HG02973 (cell line): ENCODE data around the gene TNFAIP3.
A peak's percentile ranks its signal among the peaks of the same experiment; 100 is the strongest.

ENCODE experiments used
- ATAC-seq: cut with Tn5 transposase; IDR thresholded peaks from one replicate; pipeline ENCODE4 v1.9.1; 2021; ENCODE audit warnings: moderate library complexity; ENCODE audit not compliant: unreplicated experiment

Gene TNFAIP3

DNA sequence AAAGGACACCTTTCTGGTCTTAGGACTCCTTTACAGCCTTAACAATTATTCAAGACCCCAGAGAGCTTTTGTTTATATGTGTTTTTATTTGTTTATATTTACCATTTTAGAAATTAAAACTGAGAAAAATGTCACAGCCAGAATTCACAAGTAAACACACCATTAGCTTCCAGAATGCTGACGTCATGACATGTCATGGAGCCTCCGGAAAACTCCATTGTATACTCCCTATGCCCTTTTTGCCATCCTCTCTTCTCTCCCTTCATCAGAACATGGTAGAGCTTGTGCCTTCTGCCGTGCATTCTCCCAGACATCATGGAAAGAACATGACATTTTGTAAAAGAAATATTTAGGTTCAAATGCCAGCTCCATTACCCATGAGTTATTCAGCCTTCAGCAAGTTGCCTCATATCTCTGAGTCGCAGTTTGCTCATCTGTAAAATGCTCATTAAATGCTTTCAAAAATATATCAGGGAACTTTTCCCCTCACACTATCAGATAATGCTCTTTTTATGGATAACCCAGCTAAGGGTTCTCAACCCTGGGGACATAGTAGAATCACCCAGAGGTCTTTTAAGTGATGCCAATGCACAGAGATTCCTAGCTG lies 27.8 kb downstream of the TNFAIP3 start:
- ATAC-seq: no peak

DNA sequence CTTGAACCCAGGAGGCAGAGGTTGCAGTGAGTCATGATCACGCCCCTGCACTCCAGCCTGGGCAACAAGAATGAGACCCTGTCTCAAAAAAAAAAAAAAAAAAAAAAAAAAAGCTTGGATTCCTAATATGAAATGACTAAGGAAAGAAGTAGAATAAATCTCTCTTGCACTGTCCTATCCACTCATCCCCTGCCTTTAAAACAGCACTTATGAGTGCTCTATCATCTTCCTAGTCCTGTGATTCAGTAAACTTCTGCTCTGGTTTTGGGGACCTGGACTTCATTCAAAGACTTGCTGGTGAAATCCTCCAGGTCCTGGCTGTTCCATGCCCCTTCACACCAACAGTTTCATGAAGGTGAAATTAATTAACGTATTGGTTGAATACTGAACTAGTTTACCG lies 29.6 kb downstream of the TNFAIP3 start:
- no peak for ATAC-seq

DNA sequence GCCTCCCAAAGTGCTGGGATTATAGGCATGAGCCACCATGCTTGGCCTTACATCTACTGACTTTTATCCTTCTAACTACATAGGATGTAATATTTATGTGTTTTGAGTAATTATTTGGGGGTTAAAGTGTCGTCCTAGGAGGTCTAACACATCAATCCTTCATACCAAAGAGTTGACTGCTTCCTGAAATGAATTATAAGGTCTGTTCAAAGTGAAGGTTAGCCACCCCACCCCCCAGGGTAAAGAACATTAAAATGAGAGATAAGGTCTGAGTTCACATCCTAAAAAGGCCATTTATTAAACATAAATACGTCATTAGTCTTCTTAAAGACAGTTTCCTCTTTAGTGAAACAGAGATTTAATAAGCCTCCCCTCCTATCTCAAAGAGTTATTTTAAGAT lies 33.8 kb downstream of the TNFAIP3 start:
- no peak for ATAC-seq

DNA sequence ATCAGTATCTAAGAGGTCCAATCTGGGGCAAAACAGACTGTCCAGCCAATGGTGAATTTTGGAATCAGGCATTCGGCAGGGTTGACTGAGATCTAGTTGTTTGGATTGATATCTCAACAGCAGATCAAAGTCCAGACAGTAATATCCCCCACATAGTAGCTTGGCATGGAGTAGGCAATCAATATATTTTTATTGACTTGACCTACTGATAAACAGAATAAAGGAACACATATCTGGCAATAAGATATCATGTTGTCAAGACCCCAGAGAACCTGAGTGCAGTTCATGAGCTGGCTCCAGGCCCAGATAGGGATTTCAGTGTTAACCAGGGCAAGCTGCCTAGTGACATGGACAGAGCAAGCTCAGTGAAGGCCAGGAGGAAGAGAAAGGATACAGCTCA lies 34.4 kb downstream of the TNFAIP3 start:
- no peak for ATAC-seq

DNA sequence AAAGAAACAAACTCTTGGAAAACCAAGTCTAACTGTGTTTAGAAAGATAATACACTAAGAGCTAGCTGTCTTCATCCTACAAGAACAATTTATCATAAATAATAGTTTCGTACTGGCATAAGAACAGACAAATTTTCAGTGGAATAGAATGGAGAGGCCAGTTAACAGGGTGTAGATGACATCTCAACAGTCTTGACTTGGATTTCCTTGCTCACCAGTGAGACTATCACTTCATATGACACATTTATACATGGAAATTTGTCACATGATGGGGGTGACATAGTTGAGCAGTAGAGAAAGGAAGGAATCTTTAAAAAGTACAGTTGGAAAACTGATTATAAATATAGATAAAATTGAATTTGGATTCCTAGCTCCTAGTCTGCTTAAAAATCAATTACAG lies 35.6 kb downstream of the TNFAIP3 start:
- ATAC-seq: no peak

DNA sequence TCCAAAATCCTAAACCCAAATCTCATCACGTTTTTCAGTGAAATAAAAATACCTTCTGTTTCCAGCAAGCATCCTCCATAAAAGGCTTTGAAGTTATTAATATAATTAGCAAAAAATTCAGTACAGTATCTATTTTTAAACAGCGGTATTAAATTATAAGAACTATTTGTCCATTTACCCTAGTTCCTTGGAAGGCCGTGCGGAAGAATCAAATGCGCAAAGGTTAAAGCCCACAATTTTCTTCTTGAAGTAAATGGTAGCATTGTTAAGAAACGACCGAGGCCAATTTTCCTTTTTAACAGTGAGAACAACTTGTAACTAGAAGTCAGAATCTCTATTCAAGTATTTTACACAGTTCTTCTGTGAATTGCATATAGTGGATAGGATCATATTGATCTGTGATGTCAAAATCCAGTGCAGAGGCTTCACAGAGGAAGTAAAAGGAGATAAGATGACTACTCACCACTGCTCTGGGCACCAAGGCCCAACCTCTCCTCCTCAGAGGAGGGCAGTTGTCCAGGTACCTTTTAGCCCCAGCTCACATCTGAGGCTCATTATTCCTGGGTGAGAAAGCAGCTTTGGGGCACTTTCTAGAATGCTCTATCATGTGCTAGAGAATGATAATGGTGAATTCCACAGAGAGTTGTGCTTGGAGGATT lies 36.3 kb downstream of the TNFAIP3 start:
- ATAC-seq: no peak

DNA sequence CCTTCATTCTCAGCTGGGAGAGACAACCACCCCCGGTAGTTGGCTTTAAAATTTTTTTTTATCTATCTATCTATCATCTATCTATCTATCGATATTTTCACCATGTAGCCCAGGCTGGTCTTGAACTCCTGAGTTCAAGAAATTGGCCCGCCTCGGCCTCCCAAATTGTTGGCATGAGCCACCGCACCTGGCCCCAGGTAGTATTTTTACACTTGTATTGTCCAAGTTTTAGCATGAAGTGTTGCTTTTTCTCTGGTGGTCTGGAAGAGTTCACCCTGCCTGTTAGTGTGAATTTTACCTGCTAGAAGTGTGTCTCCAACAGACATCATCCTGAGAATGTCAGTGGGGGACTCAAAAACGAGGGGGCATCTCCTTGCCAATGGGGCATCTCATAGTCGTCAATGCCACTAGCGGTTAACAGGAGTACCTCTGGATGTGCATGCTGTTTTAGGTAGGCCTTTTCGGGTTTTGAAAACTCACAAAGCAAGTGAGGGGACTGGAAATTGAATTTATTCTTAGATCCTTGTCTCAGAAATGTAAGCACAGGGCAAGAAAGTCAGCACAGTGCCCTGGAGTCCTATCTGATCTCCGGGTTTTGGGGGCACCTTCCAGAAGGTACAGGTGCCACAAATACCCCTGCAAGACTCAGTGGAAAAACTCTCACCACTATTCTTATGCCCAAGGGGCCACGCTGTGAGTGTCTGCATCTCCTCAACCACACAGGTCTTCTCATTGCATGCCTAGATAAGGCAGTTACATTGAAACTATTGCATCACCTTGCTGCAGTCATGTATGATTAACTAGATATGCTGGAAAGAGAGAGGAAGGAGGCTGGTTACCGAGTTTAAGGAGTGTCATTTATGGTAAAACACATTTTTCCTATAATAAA lies 37.1 kb downstream of the TNFAIP3 start:
- peak; percentile 76 for ATAC-seq

DNA sequence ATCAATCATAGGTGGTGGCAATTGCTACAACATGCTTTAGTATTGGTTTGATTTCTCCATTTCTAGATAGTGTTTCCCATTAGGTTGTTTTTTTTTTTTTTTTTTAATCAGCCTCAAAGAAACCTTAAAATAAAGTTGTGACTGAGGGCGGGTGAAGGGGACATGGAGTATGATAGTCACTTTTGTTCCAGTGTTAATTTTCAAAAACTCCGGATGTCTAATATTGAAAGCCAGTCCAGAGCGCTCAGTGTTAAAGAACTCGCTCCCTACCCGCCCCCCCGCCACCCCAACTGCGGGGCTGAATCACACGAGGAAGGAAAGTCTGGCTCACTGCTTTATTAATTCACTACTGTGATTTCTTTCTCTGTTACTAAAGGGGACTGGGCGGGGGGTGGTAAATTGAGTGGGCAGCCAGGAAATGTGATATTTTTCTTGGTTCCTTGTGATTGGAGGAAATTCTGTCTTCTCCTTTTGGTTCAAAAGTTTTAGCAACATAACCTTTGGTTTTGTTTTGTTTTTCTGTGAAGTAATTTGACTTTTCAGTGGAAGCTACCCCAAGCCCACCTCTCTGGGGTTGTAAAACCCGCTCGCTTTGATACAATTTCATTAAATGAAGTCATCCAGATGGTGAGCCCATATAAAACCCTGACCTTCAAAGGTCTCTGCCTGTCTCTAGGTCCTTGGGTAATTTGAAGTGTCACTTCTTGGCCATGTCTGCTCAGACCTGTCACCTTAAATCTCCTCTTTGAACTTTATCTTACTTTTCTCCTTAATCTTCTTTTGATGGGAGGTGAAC lies 38.0 kb downstream of the TNFAIP3 start:
- ATAC-seq: peak; percentile 40

DNA sequence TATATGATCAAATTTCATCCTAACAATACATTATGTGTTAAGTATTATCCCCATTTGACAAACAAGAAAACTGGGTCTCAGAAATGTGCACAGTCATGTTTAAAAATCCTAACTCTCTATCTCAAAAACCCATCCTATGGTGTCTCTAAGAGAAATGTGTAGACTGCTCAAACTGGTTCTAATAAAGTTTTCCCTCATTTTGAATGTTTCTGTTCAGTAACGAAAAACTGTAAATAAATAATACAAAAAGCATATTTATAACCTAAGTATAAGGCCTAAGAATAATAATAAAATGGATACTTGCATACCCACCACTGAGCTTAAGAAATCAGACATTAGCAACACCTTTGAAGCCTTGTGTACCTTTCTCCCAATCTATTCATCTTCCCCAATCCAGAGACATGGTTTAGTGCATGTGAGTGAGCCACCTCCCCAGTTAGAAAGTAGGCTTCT lies 39.0 kb downstream of the TNFAIP3 start:
- no peak for ATAC-seq

DNA sequence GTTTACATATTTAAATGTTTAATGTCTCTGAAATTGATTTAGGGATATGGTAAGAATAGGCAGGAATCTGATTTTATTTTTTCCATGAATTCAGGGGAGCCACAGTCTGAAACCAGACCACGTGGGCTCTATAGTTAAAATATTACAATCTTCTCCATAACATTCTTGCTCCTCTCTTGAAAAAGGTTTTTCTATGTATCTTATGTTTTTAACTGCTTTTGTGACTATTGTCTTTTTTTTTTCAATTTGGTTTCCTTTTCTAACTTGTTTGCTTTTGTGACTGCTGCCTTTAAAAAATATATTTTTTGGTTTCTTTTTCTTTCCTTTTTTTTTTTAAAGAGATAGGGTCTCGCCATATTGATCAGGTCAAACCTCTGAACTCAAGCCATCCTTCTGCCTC lies 40.1 kb downstream of the TNFAIP3 start:
- no peak for ATAC-seq

DNA sequence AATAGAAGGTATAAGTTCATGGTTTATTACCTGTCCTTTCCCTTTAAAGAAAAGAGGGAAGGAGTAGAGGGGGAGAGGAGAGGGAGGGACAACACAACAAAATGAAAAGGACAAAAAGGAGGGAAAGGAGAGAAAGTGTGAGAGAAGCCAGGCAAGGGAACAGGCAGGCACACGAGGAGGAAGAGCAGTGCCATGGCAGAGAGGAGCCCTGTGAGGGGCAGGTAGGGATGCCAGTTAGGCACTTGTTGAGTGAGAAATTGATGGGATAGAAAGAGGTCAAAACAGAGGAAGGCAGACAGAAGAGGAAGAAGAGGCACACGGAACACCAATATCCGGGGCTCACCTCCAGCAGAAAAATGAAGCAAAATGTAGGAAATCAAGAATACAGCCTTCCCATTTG lies 42.5 kb downstream of the TNFAIP3 start:
- ATAC-seq: no peak

DNA sequence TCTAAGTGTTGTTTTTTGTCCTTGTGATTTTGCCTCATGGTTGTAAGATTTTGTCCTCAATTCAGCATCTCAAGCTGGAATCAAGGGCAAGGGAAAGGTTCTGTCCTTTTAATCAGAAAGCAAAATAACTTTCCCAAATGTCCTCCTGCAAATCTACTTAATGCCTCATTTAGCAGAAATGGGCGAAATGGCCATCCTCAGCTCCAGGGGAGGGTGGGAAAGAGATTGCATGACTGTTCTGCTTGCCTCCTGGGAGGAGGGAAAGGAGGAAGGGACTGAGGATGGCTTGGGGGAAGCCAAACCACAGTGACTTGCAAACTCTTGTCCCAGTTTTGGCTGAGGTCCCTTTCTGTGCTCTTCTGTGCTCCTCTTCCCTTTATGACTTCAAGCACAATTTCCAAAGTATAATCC lies 43.4 kb downstream of the TNFAIP3 start:
- ATAC-seq: no peak

DNA sequence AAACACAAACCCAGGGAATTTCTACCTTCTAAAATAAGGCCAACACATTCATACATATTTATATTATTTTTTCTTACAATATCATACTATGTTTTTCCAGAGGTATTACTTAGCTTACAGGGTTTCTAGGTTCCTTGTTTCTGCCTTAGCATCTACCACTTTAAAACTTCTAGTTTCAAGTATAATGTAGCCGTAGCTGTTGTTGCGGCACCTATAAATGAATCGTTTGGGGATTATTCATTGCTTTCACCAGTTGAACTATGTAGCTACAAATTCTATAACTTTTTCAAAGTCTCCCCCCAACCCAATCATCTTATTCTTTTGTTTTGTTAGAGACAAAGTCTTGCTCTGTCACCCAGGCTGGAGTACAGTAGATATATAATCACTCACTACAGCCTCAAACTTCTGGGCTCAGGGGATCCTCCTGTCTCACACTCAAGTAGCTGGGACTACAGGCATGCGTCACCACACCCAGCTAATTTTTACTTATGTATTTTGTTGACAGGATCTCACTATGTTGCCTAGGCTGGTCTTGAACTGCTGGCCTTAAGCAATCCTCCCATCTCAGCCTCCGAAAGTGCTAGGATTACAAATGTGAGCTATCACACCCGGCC lies 43.9 kb downstream of the TNFAIP3 start:
- ATAC-seq: no peak

DNA sequence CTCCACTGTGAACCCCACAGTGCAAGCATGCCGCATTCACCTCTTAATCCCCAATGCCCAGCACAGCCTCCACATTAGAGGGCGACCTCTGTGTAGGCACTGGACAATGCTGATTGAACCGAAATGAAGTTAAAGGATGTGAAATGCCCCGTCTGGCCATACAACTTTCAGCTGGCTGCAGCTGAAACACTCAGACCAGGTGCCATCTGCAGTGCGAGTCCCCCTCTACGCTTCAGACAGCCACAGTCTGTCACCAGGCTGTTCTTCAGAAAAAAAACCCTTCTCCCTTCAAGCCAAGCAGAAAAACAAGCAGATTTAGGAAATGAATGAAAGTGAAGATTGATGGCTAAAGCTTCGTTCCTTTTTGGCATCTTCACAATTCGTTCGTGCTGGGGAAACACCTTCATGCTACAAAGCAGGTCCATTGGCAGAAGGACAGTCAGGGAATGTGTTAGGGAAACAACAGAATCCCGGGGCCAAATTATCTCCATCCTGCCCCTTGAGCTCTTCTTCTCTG lies 44.7 kb downstream of the TNFAIP3 start:
- no peak for ATAC-seq

DNA sequence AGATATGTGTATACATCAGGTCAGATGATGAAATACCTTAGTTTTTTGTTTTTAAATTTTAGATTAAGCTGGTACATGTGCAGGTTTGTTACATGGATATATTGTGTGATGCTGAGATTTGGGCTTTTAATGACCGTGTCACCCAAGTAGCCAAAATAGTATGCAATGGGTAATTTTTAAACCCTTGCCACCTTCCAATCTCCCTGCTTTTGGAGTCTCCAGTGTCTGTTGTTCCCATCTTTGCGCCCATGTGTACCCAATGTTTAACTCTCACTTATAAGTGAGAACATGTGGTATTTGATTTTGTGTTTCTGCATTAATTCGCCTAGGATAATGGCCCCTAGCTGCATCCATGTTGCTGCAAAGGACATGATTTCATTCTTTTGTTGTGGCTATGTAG lies 45.8 kb downstream of the TNFAIP3 start:
- no peak for ATAC-seq

DNA sequence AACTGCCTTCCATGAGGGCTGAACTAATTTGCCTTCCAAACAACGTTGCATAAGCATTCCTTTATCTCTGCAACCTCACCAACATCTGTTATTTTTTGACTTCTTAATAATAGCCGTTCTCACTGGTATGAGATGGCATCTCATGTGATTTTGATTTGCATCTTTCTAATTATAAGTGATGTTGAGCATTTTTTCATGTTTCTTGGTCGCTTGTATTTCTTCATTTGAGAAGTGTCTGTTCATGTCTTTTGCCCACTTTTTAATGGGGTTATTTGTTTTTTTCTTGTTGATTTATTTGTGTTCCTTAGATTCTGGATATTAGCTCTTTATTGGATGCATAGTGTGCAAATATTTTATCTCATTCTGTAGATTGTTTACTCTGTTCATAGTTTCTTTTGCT lies 46.4 kb downstream of the TNFAIP3 start:
- ATAC-seq: no peak

DNA sequence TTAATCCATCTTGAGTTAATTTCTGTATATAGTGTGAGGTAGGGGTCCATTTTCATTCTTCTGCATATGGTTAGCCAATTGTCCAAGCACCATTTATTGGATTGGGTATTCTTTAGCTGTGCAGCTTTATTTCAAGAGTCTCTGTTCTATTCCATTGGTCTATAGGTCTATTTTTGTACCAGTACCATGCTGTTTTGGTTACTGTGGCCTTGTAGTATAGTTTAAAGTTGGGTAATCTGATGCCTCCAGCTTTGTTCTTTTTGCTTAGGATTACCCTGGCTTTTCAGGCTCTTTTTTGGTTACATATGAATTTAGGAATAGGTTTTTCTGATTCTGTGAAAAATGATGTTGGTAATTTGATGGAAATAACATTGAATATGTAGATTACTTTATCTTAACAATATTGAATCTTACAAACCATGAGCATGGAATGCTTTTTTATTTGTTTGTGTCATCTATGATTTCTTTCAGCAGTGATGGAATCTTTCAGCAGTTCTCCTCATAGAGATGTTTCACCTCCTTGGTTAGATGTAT lies 47.0 kb downstream of the TNFAIP3 start:
- no peak for ATAC-seq

DNA sequence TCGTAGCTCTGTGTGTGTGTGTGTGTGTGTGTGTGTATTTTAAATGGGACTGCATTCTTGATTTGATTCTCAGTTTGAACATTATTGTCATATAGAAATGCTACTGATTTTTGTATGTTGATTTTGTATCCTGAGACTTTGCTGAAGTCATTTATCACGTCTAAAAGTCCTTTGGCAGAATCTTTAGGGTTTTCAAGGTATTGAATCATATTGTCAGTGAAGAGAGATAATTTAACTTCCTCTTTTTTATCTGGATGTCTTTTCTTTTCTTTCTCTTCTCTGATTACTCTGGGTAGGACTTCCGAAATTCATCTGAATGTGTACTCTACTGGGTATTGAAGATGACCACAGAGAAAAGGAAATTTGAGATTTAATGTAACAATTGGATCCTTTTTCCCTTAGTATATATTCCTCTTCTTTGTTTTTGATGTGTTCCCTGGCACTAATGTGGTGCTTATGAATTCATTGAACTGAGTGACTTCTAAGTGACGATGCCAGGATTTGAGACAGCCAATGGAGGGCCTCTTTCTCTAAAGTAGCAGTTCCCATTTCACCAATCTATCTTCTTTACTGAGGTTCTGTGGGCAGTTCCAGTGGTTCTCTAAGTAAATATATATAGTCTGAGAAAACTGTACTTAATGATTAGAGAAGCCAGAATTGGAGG lies 47.6 kb downstream of the TNFAIP3 start:
- ATAC-seq: no peak

DNA sequence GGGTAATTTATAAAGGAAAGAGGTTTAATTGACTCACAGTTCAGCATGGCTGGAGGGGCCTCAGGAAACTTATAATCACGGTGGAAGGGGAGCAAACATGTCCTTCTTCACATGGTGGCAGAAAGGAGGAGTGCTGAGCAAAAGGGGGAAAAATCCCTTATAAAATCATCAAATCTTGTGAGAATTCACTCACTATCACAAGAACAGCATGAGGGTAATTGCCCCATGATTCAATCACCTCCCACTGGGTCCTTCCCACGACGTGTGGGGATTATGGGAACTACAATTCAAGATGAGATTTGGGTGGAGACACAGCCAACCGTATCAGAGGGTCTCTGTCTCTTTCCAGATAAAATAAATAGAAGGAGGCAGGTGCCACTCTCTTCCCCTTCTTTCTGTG lies 48.7 kb downstream of the TNFAIP3 start:
- no peak for ATAC-seq
